Measurements from ENCODE around the gene ARHGEF2.

- TF ChIP-seq CTCF (IDR thresholded peaks at IDR 0.05) (no peak), USF1 (CRISPR knock-in tag; IDR thresholded peaks at IDR 0.05) (no peak), GRHL2 (CRISPR knock-in tag; IDR thresholded peaks at IDR 0.05; ENCODE audit: insufficient replicate concordance, severe bottlenecking) (no peak), SMAD3 (CRISPR knock-in tag; IDR thresholded peaks at IDR 0.05; ENCODE audit: borderline replicate concordance) (no peak), E2F4 (CRISPR knock-in tag; IDR thresholded peaks at IDR 0.05; ENCODE audit: borderline replicate concordance, low read depth) (no peak), NR2C2 (CRISPR knock-in tag; IDR thresholded peaks at IDR 0.05) (no peak), ZNF423 (CRISPR knock-in tag; IDR thresholded peaks at IDR 0.05) (no peak), TCF7 (CRISPR knock-in tag; IDR thresholded peaks at IDR 0.05; ENCODE audit: low read depth) (no peak), ZNF219 (CRISPR knock-in tag; IDR thresholded peaks at IDR 0.05; ENCODE audit: borderline replicate concordance) (no peak), CREB1 (CRISPR knock-in tag; IDR thresholded peaks at IDR 0.05) (no peak)
These were observed 40.1 kb downstream of the ARHGEF2 start for GRCh38 chr1:155938220-155938627.
